AG09309 (cell line): ENCODE measurements around the gene SLC20A1.

Experiments used
- DNase-seq: peaks from one replicate; pipeline ENCODE4 v3.0.0-alpha.2; 2010; ENCODE audit warnings: low read depth
- H3K4me3 ChIP-seq: 2 replicates; pipeline ENCODE4 v1.5.1; 2011; ENCODE audit warnings: mild to moderate bottlenecking, low read depth, low read length, moderate library complexity; ENCODE audit not compliant: control insufficient read depth
- TF ChIP-seq, protein P1 (sequence below): IDR thresholded peaks from 2 replicates; pipeline ENCODE4 v1.5.1; 2011; ENCODE audit warnings: mild to moderate bottlenecking, low read depth, low read length, inconsistent platforms; ENCODE audit not compliant: insufficient read depth, control insufficient read depth; ENCODE audit errors: missing control alignments

The SLC20A1 gene

GRCh38 chr2:112686348-112687217 lies 40.8 kb downstream of the SLC20A1 start:
- DNase-seq = no peak
- no peak overlapping the region for H3K4me3 ChIP-seq
- TF ChIP-seq, protein P1, sequence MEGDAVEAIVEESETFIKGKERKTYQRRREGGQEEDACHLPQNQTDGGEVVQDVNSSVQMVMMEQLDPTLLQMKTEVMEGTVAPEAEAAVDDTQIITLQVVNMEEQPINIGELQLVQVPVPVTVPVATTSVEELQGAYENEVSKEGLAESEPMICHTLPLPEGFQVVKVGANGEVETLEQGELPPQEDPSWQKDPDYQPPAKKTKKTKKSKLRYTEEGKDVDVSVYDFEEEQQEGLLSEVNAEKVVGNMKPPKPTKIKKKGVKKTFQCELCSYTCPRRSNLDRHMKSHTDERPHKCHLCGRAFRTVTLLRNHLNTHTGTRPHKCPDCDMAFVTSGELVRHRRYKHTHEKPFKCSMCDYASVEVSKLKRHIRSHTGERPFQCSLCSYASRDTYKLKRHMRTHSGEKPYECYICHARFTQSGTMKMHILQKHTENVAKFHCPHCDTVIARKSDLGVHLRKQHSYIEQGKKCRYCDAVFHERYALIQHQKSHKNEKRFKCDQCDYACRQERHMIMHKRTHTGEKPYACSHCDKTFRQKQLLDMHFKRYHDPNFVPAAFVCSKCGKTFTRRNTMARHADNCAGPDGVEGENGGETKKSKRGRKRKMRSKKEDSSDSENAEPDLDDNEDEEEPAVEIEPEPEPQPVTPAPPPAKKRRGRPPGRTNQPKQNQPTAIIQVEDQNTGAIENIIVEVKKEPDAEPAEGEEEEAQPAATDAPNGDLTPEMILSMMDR = no peak

DNA sequence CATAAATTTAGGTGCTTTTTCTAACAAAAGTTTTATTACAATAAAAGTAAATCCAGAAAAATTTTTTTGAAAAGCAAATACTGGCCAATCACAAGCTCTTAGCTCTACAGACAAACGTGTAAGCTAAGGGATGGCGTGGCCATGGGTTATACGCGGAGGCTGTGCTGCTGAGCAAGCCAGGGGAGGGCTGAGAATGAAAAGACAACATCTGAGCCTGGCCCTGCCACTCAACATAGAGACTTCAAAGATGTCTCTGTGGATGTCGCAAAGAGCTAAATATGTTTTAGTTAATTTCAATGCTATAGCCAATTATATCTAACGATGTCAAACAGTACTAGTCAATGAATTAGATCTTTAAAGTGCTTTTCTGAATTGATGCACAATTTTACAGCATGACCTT lies 41.8 kb downstream of the SLC20A1 start:
- no peak for DNase-seq
- no peak overlapping the region for H3K4me3 ChIP-seq
- TF ChIP-seq, protein P1 = no peak

GRCh38 chr2:112688086-112688880 lies 42.5 kb downstream of the SLC20A1 start:
- H3K4me3 ChIP-seq = no peak overlapping the region
- no peak for DNase-seq
- TF ChIP-seq, protein P1 = no peak

DNA sequence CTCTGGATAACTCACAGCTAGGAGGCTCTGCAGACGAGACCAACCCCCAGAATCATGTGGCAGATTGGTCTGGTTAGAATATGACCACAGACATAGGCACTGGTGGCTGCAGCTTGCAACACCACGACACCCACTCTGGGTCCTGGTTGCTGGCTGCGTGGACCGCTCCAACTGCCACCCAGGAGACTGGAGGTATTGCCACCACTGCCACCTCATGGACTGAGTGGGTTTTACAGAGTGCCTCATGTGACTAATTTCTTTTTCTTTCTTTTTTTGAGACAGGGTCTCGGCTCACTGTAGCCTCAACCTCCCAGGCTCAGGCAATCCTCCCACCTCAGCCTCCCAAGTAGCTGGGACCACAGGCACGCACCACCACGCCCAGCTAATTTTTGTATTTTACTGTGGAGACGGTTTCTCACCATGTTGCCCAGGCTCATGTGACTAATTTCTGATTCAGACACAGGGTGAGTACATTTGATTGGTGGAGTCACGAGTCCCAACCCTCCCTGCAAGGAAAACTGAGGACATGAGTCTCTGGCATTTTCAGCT lies 45.2 kb downstream of the SLC20A1 start:
- TF ChIP-seq, protein P1 = peak; percentile 44
- DNase-seq = no peak
- H3K4me3 ChIP-seq = no peak overlapping the region

DNA sequence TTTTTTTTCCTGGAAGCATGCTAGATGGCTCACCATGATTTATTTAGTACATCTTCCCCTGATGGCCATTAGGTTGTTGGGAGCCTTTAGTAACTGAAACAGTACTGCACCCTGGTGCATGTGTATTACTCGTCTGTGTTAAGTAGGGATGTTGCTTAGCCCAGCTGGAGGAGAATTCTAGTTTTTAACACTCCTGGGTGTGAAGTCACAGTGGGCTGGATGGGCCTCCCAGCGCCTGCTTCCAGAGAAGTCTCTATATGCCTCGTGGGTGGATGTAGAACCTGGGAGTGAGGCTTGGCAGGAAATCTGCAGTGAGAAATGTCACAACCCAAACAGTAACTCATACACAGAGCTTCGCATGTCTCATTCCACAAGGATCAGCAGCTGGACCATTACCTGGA lies 46.1 kb downstream of the SLC20A1 start:
- TF ChIP-seq, protein P1 = no peak
- DNase-seq = no peak
- no peak overlapping the region for H3K4me3 ChIP-seq

GRCh38 chr2:112692495-112692911 lies 46.8 kb downstream of the SLC20A1 start:
- H3K4me3 ChIP-seq = no peak overlapping the region
- DNase-seq = peak; percentile 75
- TF ChIP-seq, protein P1 = no peak
